Left cardiac atrium (tissue), 4 donors: ENCODE measurements around the gene AREL1. TPM values are rescaled to one million over a fixed set of nuclear protein-coding genes. Genes with fewer than 3 reads are reported as not detected.
A peak's percentile ranks its signal among the peaks of the same experiment; 100 is the strongest.
"Not testable (repeated sequence)": the region's sequence is repeated elsewhere in the genome, so short reads cannot be mapped to it uniquely, and the experiment has no call there.

Experiments
- ATAC-seq, 2 donors: fragments of 200-7000 bp; cut with Tn5 transposase; one replicate each; pipeline ENCODE4 v1.9.1; 2020; ENCODE audit warnings: mild to moderate bottlenecking in 2 of 2, moderate library complexity in 2 of 2
- DNase-seq: peaks from one replicate; pipeline ENCODE4 v3.0.0-alpha.2; 2020
- intact Hi-C, 2 donors: fragments of 100-400 bp; cut with DNase I; formaldehyde crosslinking; loops; one replicate each; pipeline versions ENCODE4 v1.14.1 to v1.15.1; 2022 to 2023
- long read RNA-seq: library from polyadenylated mRNA; unstranded; transcript quantifications from one replicate; pipeline ENCODE4 v2.0.0, GENCODE V29; 2021
- total RNA-seq, 2 donors: library from RNA; stranded (reverse); fragmentation: NEBNext Ultra II Directional; extraction: Animal tissue kit (Norgen Biotek cat#: 25700); gene quantifications; one replicate each; pipeline ENCODE4 v1.2.1, GENCODE V29; 2021
- donor health status: DM: no; HTN: yes; CAD: no.
- donor health status: DM: no; HTN: yes; CAD: no; lungs with severe emphysema.
- donor health status: DM: yes; HTN: yes; CAD: no.
- donor health status: Dilated cardiomyopathy.

AREL1 gene
- total RNA-seq, result 10 to 100 TPM; 18.4 to 25.2 TPM
- long read RNA-seq, partial matches to known transcripts, result 14 of 23 reads
- long read RNA-seq, other reads (novel, unspliced or antisense), result 9 of 23 reads

- peak; percentile 99 to 100 for ATAC-seq
Measured at GRCh38 chr14:74712499-74713394, at the start of gene AREL1, which contains the start of gene FCF1. Gene AREL1 (minus strand): TSS chr14:74713080. CDS start chr14:74685615, 27,465 bp downstream. Gene FCF1 (plus strand): TSS chr14:74713144. CDS start chr14:74713198, 54 bp downstream.

GRCh38 chr14:74758505-74758904 is 45.6 kb upstream of the AREL1 start:
- DNase-seq, intact Hi-C loops, ATAC-seq: not testable (repeated sequence)

More at GRCh38 chr14:74712499-74713394, at the start of gene AREL1, which contains the start of gene FCF1:
- DNase-seq, result peak; percentile 83
- intact Hi-C loops, result no loop called here

GRCh38 chr14:74756326-74756725 is 43.4 kb upstream of the AREL1 start:
- DNase-seq, result no peak
- intact Hi-C loops, result no loop called here
- no peak for ATAC-seq

GRCh38 chr14:74754899-74755298 is 42.0 kb upstream of the AREL1 start:
- no peak for ATAC-seq
- intact Hi-C loops, result no loop called here
- DNase-seq, result no peak

- DNase-seq (no peak), ATAC-seq (no peak)
- intact Hi-C loops, result no loop called here
Measured at GRCh38 chr14:74754157-74754556, 41.3 kb upstream of the AREL1 start.

GRCh38 chr14:74747237-74747636 is 34.4 kb upstream of the AREL1 start:
- DNase-seq (no peak), ATAC-seq (no peak)
- intact Hi-C loops, result no loop called here

- ATAC-seq (no peak), DNase-seq (no peak)
- intact Hi-C loops, result no loop called here
Measured at GRCh38 chr14:74739293-74740030, 26.6 kb upstream of the AREL1 start.

GRCh38 chr14:74737753-74738325 is 25.0 kb upstream of the AREL1 start:
- intact Hi-C loops, result no loop called here
- ATAC-seq (no peak), DNase-seq (no peak)

- intact Hi-C loops, result no loop called here
- no peak for ATAC-seq
- no peak for DNase-seq
Measured at GRCh38 chr14:74735125-74735524, 22.2 kb upstream of the AREL1 start.

- ATAC-seq, result no peak
- intact Hi-C loops, result no loop called here
- no peak for DNase-seq
Measured at GRCh38 chr14:74733221-74733620, 20.3 kb upstream of the AREL1 start.

- intact Hi-C loops, result no loop called here
- ATAC-seq (no peak), DNase-seq (no peak)
Measured at GRCh38 chr14:74732387-74732786, 19.5 kb upstream of the AREL1 start.

- DNase-seq, result no peak
Measured at GRCh38 chr14:74723134-74723533, 10.3 kb upstream of the AREL1 start.

GRCh38 chr14:74720526-74720925 is 7.6 kb upstream of the AREL1 start:
- intact Hi-C loops, result no loop called here
- no peak for DNase-seq
- no peak for ATAC-seq

More at GRCh38 chr14:74723134-74723533, 10.3 kb upstream of the AREL1 start:
- no peak for ATAC-seq
- intact Hi-C loops, result no loop called here

GRCh38 chr14:74713395-74713735 is 485 bp upstream of the AREL1 start:
- ATAC-seq (no peak), DNase-seq (no peak)
- intact Hi-C loops, result no loop called here

GRCh38 chr14:74711651-74712050 is 1.2 kb downstream of the AREL1 start:
- no peak for ATAC-seq
- intact Hi-C loops, result no loop called here
- DNase-seq, result no peak

- no peak for ATAC-seq
- DNase-seq, result no peak
- intact Hi-C loops, result no loop called here
Measured at GRCh38 chr14:74710480-74710879, 2.4 kb downstream of the AREL1 start.

GRCh38 chr14:74705613-74706500 is 7.0 kb downstream of the AREL1 start:
- intact Hi-C loops, result loop anchor here in 1 of 2 donors (10.0 kb wide), 1 partner anchor 91 kb away; the partner anchor contains the start of gene LTBP2
- no peak for DNase-seq
- no peak for ATAC-seq

GRCh38 chr14:74704656-74705055 is 8.2 kb downstream of the AREL1 start:
- ATAC-seq, result no peak
- intact Hi-C loops, result loop anchor here in 1 of 2 donors (10.0 kb wide), 1 partner anchor 90 kb away; the partner anchor contains the start of gene LTBP2
- DNase-seq, result no peak
